ENCODE data around the gene MCOLN3. TPM values are rescaled to one million over a fixed set of nuclear protein-coding genes. Genes with fewer than 3 reads are reported as not detected.

MCOLN3 gene
- total and polyA plus RNA-seq, 9 of the 15 experiments (the other 6 are each of a cell fraction or from before 2014, with no cell fraction given) = 0.04 to 0.05 TPM; not detected in 7

DNA sequence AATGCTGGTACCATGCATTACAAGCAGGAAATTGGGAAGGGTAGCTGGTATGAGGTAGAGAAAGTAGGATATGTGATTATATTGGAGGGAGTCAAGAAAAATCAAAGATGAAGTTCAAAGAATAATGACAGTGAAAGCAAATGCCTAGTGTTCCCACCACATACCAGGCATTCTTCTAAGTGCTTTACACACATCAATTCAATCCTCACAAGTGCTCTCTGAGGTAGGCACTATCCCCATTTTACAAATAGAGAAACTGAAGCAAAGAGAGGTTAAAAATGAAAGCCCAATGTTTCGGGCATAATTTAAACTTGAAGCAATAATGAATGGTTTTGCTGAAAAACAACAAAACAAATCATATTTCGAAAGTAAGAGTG lies 40.1 kb upstream of the MCOLN3 start:
- FAIRE-seq (no peak), DNase-seq (ENCODE audit: extremely low read depth in 1 of 4, low spot score in 3 of 4) (no peak), ATAC-seq (no peak)
- H3K27ac ChIP-seq (ENCODE audit: extremely low read depth, low read depth, low read length) = no peak overlapping the region
- peaks cover 4% of the 10 kb centered on the region in 2 experiments; a peak in 3 of 5 replicates for H3K27me3 ChIP-seq (ENCODE audit: control insufficient read depth in 2 of 2, insufficient read depth in 2 of 2, low read length in 2 of 2)
- ChIA-PET CTCF (ENCODE audit: low intra/inter-chr PET ratio) (no interaction called here), POLR2A (no interaction called here)
- no peak overlapping the region for H3K4me2 ChIP-seq (ENCODE audit: insufficient read depth, low read length)
- no peaks in the 10 kb centered on the region for H3K36me3 ChIP-seq (ENCODE audit: control insufficient read depth, insufficient read depth, low read length)
- WGBS (ENCODE audit: insufficient coverage, low coverage, missing lambda C conversion rate) = 7% methylated on average over 2 of the region's 2 CpGs
- H3K9me1 ChIP-seq (ENCODE audit: control insufficient read depth, insufficient read depth, low read length) = no peaks in the 10 kb centered on the region
- no TSS peak for BruUV-seq (replicated peaks)
- H4K20me1 ChIP-seq (replicated peaks; ENCODE audit: control insufficient read depth, insufficient read depth, low read length) = no peaks in the 10 kb centered on the region
- no peak overlapping the region for H3K9ac ChIP-seq (ENCODE audit: insufficient read depth in 1 of 2, low read depth in 2 of 2, low read length in 2 of 2)
- H3K4me1 ChIP-seq (replicated peaks in 1 of 2; ENCODE audit: control insufficient read depth in 2 of 2, insufficient read depth in 2 of 2, low read length in 2 of 2) = no peaks in the 10 kb centered on the region
- H3K9me3 ChIP-seq (replicated peaks; ENCODE audit: control insufficient read depth, insufficient read depth, low read depth, low read length) = no peaks in the 10 kb centered on the region
- in situ Hi-C loops (cut with MboI) = no loop called here
- H3K4me3 ChIP-seq = no peak overlapping the region
- intact Hi-C loops (cut with micrococcal nuclease) = no loop called here
- no peak overlapping the region for H2AFZ ChIP-seq (ENCODE audit: low read depth, low read length)
- H3K79me2 ChIP-seq (ENCODE audit: control insufficient read depth, insufficient read depth, low read length) = no peaks in the 10 kb centered on the region
- TF ChIP-seq MXI1 (IDR thresholded peaks at IDR 0.05; ENCODE audit: low read depth, low read length) (no peak), TBL1XR1 (IDR thresholded peaks at IDR 0.05; ENCODE audit: low read length in 2 of 2) (no peak), ZNF589 (CRISPR knock-in tag; IDR thresholded peaks at IDR 0.05; ENCODE audit: low read depth) (no peak), SMARCA5 (IDR thresholded peaks at IDR 0.05) (no peak), ZNF23 (CRISPR knock-in tag; IDR thresholded peaks at IDR 0.05) (no peak), SIRT6 (IDR thresholded peaks at IDR 0.05; ENCODE audit: low read depth, low read length) (no peak), RHOXF2B (CRISPR knock-in tag; conservative IDR thresholded peaks at IDR 0.05) (no peak)
- TF ChIP-seq, protein P1, sequence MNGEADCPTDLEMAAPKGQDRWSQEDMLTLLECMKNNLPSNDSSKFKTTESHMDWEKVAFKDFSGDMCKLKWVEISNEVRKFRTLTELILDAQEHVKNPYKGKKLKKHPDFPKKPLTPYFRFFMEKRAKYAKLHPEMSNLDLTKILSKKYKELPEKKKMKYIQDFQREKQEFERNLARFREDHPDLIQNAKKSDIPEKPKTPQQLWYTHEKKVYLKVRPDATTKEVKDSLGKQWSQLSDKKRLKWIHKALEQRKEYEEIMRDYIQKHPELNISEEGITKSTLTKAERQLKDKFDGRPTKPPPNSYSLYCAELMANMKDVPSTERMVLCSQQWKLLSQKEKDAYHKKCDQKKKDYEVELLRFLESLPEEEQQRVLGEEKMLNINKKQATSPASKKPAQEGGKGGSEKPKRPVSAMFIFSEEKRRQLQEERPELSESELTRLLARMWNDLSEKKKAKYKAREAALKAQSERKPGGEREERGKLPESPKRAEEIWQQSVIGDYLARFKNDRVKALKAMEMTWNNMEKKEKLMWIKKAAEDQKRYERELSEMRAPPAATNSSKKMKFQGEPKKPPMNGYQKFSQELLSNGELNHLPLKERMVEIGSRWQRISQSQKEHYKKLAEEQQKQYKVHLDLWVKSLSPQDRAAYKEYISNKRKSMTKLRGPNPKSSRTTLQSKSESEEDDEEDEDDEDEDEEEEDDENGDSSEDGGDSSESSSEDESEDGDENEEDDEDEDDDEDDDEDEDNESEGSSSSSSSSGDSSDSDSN (IDR thresholded peaks at IDR 0.05; ENCODE audit: borderline replicate concordance in 1 of 2, low read depth in 2 of 2, low read length in 2 of 2) = no peak
- TF ChIP-seq, protein P2, sequence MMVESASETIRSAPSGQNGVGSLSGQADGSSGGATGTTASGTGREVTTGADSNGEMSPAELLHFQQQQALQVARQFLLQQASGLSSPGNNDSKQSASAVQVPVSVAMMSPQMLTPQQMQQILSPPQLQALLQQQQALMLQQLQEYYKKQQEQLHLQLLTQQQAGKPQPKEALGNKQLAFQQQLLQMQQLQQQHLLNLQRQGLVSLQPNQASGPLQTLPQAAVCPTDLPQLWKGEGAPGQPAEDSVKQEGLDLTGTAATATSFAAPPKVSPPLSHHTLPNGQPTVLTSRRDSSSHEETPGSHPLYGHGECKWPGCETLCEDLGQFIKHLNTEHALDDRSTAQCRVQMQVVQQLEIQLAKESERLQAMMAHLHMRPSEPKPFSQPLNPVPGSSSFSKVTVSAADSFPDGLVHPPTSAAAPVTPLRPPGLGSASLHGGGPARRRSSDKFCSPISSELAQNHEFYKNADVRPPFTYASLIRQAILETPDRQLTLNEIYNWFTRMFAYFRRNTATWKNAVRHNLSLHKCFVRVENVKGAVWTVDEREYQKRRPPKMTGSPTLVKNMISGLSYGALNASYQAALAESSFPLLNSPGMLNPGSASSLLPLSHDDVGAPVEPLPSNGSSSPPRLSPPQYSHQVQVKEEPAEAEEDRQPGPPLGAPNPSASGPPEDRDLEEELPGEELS (CRISPR knock-in tag; IDR thresholded peaks at IDR 0.05; ENCODE audit: borderline replicate concordance) = no peak
- TF ChIP-seq, protein P3, sequence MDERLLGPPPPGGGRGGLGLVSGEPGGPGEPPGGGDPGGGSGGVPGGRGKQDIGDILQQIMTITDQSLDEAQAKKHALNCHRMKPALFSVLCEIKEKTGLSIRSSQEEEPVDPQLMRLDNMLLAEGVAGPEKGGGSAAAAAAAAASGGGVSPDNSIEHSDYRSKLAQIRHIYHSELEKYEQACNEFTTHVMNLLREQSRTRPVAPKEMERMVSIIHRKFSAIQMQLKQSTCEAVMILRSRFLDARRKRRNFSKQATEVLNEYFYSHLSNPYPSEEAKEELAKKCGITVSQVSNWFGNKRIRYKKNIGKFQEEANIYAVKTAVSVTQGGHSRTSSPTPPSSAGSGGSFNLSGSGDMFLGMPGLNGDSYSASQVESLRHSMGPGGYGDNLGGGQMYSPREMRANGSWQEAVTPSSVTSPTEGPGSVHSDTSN (CRISPR knock-in tag; IDR thresholded peaks at IDR 0.05; ENCODE audit: low read depth) = no peak
- TF ChIP-seq, protein P3 (tag; conservative IDR thresholded peaks at IDR 0.05; ENCODE audit: low read depth) = no peak
- TF ChIP-seq, protein P4, sequence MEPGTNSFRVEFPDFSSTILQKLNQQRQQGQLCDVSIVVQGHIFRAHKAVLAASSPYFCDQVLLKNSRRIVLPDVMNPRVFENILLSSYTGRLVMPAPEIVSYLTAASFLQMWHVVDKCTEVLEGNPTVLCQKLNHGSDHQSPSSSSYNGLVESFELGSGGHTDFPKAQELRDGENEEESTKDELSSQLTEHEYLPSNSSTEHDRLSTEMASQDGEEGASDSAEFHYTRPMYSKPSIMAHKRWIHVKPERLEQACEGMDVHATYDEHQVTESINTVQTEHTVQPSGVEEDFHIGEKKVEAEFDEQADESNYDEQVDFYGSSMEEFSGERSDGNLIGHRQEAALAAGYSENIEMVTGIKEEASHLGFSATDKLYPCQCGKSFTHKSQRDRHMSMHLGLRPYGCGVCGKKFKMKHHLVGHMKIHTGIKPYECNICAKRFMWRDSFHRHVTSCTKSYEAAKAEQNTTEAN (CRISPR knock-in tag; IDR thresholded peaks at IDR 0.05) = no peak
- TF ChIP-seq, protein P5, sequence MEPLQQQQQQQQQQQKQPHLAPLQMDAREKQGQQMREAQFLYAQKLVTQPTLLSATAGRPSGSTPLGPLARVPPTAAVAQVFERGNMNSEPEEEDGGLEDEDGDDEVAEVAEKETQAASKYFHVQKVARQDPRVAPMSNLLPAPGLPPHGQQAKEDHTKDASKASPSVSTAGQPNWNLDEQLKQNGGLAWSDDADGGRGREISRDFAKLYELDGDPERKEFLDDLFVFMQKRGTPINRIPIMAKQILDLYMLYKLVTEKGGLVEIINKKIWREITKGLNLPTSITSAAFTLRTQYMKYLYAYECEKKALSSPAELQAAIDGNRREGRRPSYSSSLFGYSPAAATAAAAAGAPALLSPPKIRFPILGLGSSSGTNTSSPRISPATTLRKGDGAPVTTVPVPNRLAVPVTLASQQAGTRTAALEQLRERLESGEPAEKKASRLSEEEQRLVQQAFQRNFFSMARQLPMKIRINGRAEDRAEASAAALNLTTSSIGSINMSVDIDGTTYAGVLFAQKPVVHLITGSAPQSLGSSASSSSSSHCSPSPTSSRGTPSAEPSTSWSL (CRISPR knock-in tag; IDR thresholded peaks at IDR 0.05; ENCODE audit: borderline replicate concordance) = no peak
